Spleen (tissue), 7 donors: ENCODE results near the gene RRBP1.

ENCODE experiments used
- CTCF ChIP-seq, 11 experiments: fragments of 200-600 bp in 7 of 11; fragments of 450-650 bp in 4 of 11; sonication (generic) in 4 of 11; IDR thresholded peaks in 8 of 11; conservative IDR thresholded peaks in 3 of 11; 1 replicate in 7 of 11; 2 replicates in 4 of 11; pipeline versions ENCODE4 v1.4.0 to v1.8.0; 2016 to 2021; ENCODE audit warnings: antibody characterized with exemption in 11 of 11, inconsistent platforms in 4 of 11, mild to moderate bottlenecking in 1 of 11
- POLR2AphosphoS5 ChIP-seq, 3 donors: sonication (generic); formaldehyde crosslinking; IDR thresholded peaks; one replicate each; pipeline ENCODE4 v1.5.1; 2017; ENCODE audit warnings: antibody characterized with exemption in 3 of 3
- donor health status: DM: no; HTN: no; CAD: no; lungs with moderate emphysema.
- donor health status: DM: no; HTN: no; CAD: no.
- donor health status: DM: no; HTN: no; CAD: no.

- TF ChIP-seq POLR2AphosphoS5 (IDR thresholded peaks at IDR 0.05) (no peak), CTCF (IDR thresholded peaks at IDR 0.05 in 8 of 11, conservative IDR thresholded peaks at IDR 0.05 in 3 of 11) (no peak)
Observed at GRCh38 chr20:17678886-17679285, 3.2 kb downstream of the RRBP1 start.
